COR-L47 (cell line): ENCODE measurements around the gene C1RL.

Experiments
- DNase-seq: peaks from one replicate; lab custom pipeline; 2025; lab: John Stamatoyannopoulos, UW

C1RL gene

GRCh38 chr12:7092229-7092985 lies 16.6 kb downstream of the C1RL start, which contains the start of gene C1R:
Gene C1R (minus strand): TSS chr12:7092445. CDS start chr12:7092388, 57 bp downstream.
- DNase-seq = no peak

DNA sequence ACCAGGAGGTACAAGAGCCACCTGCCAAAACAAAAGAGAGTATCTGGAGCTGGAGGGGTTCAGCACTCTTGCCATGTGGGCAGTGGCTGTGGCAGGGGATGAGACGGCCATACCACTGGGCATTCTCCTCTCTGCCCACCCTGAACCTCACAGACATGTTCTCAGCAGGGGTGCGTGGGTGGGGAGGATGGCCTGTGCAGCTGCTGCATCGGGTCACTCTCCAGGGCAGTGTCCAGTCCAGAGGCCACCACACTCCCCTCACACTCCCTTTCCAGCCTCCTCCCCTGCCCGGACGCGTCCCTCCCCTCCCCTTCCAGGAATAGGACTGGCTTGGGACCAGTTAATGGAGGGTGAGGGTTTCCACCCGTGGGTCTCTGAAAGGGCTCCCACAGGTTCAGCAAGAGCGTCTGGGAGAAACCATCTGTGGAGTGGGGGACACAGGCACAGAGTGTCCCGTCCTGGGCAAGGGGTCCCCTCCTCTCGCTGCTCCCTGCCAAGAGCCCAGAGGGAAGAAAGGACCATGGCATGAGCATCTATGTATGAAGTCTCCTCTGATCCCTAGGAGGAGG lies 17.3 kb downstream of the C1RL start:
- no peak for DNase-seq

DNA sequence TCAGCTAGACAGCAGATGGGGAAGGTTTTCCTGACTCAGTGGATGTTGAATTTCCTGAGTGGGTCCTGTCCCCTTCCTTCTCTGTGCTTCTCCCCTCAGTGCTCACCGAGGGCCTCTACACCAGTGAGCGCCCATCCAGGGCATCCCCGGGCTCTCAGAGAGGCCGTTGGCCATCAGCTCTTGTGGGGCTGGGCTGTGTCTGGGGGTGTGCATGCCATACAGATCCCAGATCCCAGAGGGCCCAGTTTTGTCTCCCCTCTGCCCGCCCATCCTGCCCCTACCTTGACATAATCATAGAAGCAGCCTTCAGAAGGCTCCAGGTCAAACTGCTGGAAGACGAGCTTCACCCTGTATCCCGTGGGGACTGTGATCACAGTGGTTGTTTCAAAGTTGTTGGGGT lies 17.8 kb downstream of the C1RL start:
- DNase-seq = no peak

GRCh38 chr12:7090222-7090998 lies 18.6 kb downstream of the C1RL start:
- DNase-seq = no peak

DNA sequence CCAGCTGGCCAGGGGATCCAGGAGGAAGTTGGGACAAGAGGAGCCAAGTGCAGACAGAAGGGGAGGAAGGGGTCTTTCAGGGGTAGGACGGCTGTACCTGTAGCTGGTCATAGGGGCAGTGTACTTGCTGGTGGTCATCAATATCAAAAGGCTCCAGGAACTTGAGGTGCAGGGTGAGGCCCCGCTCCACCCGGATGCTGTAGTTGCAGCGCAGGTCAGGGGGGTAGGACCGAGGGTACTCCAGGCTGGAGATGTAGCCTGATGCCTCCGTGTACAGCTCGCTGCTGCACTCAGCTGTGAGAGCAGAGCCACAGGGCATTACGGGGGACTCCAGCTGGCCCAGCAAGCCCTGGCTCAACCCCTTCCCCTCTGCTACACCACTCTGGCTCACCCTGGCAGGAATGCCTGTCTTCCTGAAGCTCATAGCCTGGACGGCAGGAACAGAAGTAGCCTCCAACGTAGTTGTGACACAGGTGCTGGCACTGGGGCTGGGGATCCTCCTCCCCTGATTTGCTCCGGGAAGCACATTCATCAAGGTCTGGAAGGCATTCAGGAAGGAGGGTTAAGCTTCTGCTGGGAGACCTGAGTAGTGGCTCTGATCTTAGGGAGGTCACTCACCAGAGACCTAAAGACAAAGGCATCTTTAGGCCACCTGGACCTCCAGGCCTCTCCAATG lies 19.7 kb downstream of the C1RL start:
- DNase-seq = no peak

DNA sequence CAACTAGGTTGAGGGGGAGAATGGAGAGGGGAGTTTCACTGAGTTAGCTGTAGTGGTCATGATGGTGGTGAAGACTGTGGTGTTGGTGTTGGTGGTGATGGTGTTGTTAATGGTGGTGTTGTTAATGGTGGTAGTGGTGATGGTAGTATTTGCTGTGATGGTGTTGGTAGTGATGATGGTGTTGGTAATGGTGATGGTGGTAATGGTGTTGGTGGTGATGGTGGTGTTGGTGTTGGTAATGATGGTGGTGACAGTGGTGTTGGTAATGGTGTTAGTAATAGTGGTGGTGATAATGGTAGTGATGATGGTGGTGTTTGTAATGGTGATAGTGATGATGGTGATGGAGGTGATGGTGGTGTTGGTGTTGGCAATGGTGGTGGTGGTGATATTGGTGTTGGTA lies 25.9 kb downstream of the C1RL start:
- DNase-seq = no peak

GRCh38 chr12:7081037-7081436 lies 28.0 kb downstream of the C1RL start:
- no peak for DNase-seq

DNA sequence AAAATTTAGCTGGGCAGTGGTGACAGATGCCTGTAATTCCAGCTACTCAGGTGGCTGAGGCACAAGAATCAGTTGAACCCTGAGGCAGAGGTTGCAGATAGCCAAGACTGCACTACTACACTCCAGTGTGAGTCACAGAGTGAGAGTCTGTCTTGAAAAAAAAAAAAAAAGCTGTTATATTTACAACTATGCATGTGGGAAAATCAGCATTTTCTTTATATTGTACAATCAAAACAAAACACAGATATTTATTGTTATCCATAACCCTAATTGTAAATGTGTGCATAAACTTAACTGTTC lies 29.2 kb downstream of the C1RL start:
- no peak for DNase-seq

GRCh38 chr12:7078163-7078562 lies 30.9 kb downstream of the C1RL start:
- no peak for DNase-seq

GRCh38 chr12:7076493-7076892 lies 32.5 kb downstream of the C1RL start:
- no peak for DNase-seq

DNA sequence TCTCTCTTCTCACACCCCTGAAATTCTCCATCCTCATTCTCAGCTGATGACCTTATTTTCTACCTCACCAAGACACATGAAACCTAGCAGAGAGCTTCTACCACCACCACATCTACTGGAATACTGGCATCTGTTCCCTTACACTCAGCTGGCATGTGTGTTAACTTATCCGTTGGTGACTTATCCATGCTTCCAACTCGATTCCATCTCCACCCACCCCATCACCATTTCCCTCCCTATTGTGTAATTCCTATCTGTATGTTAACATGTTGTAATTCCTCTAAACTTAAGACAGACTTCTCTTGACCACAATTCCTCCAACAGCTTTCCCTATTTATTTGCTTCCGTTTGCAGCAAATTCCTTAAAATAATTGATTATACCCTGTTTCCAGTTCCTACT lies 33.1 kb downstream of the C1RL start:
- no peak for DNase-seq

GRCh38 chr12:7075518-7075917 lies 33.5 kb downstream of the C1RL start:
- DNase-seq = no peak

DNA sequence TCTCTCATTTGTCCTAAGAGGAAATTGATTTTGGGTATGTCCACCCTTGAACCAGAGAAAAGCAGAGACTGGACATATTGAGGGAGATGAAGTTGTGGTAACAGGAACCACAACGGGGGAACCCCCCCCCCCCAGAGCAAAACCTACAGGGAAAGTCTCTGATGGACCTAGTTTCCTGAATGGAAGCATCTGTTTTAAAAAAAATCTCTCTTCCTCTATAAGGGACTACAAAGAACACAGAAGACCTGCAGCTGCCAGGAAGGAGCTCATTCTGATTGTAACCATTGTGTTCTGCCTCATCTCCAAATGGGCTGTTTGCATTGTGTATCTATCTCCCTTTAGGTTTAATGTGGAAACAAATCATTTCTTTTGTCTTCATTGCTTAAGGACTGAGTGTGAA lies 35.1 kb downstream of the C1RL start:
- no peak for DNase-seq

DNA sequence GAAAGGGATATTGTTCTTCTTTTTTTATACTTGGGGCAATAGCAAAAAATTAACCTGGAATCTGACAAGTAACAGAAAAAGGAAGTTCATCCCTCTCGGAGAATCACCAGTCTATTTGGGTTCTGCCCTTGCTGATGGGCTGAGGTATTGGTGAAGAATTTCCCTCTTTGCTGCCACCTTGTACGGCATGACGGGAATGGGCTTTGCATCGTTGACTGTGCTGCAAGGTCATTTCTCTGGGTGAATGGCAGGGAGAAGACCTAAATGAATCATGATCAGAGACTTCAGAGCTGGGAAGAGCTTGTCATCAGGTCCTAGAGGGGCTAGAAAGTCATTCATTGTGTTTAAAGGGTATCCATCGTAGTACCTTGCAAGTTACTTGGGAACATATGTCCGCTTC lies 36.5 kb downstream of the C1RL start:
- no peak for DNase-seq

- no peak for DNase-seq
These were observed 37.0 kb downstream of the C1RL start for GRCh38 chr12:7072035-7072434.

- no peak for DNase-seq
These were observed 39.6 kb downstream of the C1RL start for GRCh38 chr12:7069386-7069785.

DNA sequence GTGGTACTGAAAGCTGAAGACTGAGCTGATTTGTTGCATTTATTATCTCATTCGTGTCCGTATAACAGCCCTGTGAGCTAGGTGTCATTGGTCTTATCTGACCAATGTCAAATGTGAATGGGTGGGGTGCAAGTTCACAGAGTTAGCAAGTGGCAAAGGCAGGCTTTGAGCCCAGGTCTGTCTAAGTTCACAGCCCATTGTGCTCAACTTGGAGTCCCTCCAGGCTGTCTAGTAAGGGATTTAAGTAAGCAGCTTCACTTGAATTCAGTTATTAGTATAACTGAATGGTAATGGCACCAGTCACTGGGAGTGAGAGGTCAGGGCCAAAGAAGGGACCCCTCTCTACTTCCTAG lies 40.0 kb downstream of the C1RL start:
- no peak for DNase-seq

DNA sequence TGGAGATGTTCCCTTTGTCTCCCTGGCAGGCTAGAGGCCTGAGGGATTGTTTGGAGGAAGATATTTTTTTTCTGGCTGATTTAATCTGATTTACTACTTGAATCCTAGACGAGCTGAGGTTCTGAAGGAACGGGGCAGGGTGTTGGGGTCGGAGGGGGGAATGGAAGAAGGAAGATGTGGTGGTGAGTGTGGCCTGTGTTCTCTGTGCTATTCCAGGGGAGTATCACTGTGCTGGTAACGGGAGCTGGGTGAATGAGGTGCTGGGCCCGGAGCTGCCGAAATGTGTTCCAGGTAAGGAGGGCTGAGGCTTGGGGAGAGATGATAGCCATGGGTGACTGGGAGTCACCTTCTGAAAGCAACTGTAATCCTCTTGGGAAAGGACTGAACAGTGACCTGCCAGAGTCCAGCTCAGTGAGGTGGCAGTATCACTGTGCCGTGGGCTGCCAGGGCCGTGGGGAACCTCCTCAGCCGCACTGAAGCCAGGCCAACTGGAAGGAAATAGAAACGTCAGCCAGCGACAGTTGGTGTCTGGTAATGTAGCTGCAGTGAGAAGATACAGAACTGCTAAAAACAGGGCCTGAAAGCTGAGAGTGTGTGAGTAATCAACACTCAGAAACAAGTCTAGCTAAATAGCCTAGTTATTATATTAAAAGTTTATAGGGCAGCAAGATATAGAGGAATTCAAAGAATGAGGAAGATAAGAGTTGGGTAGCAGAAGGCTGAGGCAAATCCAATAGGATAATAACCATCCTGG lies 40.6 kb downstream of the C1RL start:
- DNase-seq = no peak

DNA sequence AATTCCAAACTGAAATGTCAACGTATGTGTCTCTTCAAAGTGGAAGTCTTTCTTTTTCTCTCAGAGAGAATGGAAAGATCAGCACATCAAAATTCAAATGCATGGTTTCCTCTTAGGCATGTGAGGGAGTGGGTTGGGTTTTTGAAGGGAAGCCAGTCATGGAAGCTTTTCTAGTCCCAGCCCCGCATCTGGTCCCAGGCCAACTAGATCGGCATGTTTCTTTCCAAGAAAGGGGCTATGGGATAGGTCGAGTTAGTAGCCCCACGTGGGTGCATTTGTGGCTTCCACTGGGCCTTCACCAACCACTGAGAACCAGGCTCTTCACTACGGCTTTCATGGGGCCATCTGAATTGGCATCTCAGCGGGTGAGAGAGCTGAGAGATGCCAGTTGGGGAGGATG lies 41.9 kb downstream of the C1RL start:
- no peak for DNase-seq

DNA sequence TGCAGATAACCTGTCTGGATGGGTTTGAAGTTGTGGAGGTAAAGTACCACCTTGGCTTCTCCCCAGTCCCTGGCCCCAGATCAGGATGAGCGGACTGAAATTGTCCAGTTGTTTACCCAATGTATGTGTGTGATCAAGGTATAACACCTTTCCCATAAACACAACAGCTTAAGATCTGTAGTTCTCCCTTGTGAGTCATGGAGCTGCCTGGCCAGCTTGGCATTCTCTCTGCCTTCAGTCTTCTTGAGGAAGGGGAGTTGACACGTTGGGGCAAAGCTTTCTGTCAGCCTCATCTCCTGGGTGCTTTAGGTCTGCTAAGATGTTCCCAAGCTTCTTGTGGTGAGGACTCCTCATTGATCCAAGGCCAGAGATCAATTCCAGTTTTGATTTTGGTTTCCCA lies 42.4 kb downstream of the C1RL start:
- no peak for DNase-seq

GRCh38 chr12:7065073-7065623 lies 43.9 kb downstream of the C1RL start:
- no peak for DNase-seq

- DNase-seq = no peak
These were observed 44.5 kb downstream of the C1RL start for GRCh38 chr12:7064516-7064915.
